Calu3 (cell line): Measurements from ENCODE around the gene CALHM2. TPM values are rescaled to one million over a fixed set of nuclear protein-coding genes. Genes with fewer than 3 reads are reported as not detected.
A peak's percentile ranks its signal among the peaks of the same experiment; 100 is the strongest.
"Not testable (repeated sequence)": the region's sequence is repeated elsewhere in the genome, so short reads cannot be mapped to it uniquely, and the experiment has no call there.

Source experiments
- BruUV-seq: library from RNA; stranded (reverse); fragments of 400-500 nt; replicated peaks from 2 replicates; lab custom pipeline; 2021; lab: Mats Ljungman, UMichigan
- CTCF ChIA-PET: fragments of 300-600 bp; sonication (Branson Sonifier 250); formaldehyde crosslinking; loops from one replicate; lab custom pipeline; 2022; ENCODE audit warnings: antibody characterized with exemption; lab: Charles Lee
- DNase-seq: peaks from one replicate; pipeline ENCODE4 v3.0.0; 2022
- H3K27ac Mint-ChIP-seq: one replicate; pipeline ENCODE4 v1.8.0; 2022; ENCODE audit warnings: mixed read lengths; ENCODE audit not compliant: unreplicated experiment
- H3K27me3 Mint-ChIP-seq: one replicate; pipeline ENCODE4 v1.8.0; 2022; ENCODE audit warnings: mixed read lengths; ENCODE audit not compliant: unreplicated experiment
- H3K36me3 Mint-ChIP-seq: one replicate; pipeline ENCODE4 v1.8.0; 2022; ENCODE audit warnings: mild to moderate bottlenecking, moderate library complexity, mixed read lengths; ENCODE audit not compliant: insufficient read depth, unreplicated experiment
- H3K4me1 Mint-ChIP-seq: one replicate; pipeline ENCODE4 v1.8.0; 2022; ENCODE audit warnings: mild to moderate bottlenecking, low read depth, mixed read lengths; ENCODE audit not compliant: unreplicated experiment
- H3K4me3 Mint-ChIP-seq: one replicate; pipeline ENCODE4 v1.8.0; 2022; ENCODE audit warnings: mild to moderate bottlenecking, low read depth, moderate library complexity, mixed read lengths; ENCODE audit not compliant: unreplicated experiment
- H3K9me3 Mint-ChIP-seq: one replicate; pipeline ENCODE4 v1.8.0; 2022; ENCODE audit warnings: low read depth, mixed read lengths; ENCODE audit not compliant: unreplicated experiment
- CTCF ChIP-seq: fragments of 200-600 bp; IDR thresholded peaks from one replicate; pipeline ENCODE4 v1.8.0; 2022; ENCODE audit warnings: antibody characterized with exemption; ENCODE audit not compliant: unreplicated experiment
- intact Hi-C: fragments of 100-400 bp; cut with micrococcal nuclease; formaldehyde crosslinking; loops from one replicate; pipeline ENCODE4 v1.10.0; 2022; ENCODE audit not compliant: unreplicated experiment
- total RNA-seq: library from RNA; stranded (reverse); gene quantifications from 2 replicates; pipeline ENCODE4 v1.2.3, GENCODE V29; 2022

Gene CALHM2
- total RNA-seq, 1 experiment from 2014 or later, result 0.45 TPM

- Mint-ChIP-seq H3K4me3 (no peak overlapping the region), H3K27ac (no peak overlapping the region), H3K36me3 (no peaks in the 10 kb centered on the region), H3K9me3 (no peaks in the 10 kb centered on the region), H3K27me3 (peaks cover 28% of the 10 kb centered on the region), H3K4me1 (peaks cover 13% of the 10 kb centered on the region)
- no peak for DNase-seq
- intact Hi-C loops, result loop anchor here (10.0 kb wide), 1 partner anchor 107 kb away; no protein-coding TSS in a partner anchor
- CTCF ChIA-PET, result no interaction called here
- no peak for TF ChIP-seq CTCF
- BruUV-seq, result no TSS peak
These were observed 35.2 kb upstream of the CALHM2 start for GRCh38 chr10:103487410-103487708.

GRCh38 chr10:103486635-103487409 lies 34.7 kb upstream of the CALHM2 start:
- not testable (repeated sequence) for H3K4me1 Mint-ChIP-seq, BruUV-seq, H3K4me3 Mint-ChIP-seq, H3K9me3 Mint-ChIP-seq, DNase-seq, H3K36me3 Mint-ChIP-seq, H3K27ac Mint-ChIP-seq
- intact Hi-C loops, result loop anchor here (1.0 to 10.0 kb wide), 2 partner anchors 70 to 108 kb away; no protein-coding TSS in a partner anchor
- CTCF ChIA-PET, result interaction anchor here (0.6 kb wide), 1 partner anchor 134 kb away, joined by 4 read pairs; no protein-coding TSS in a partner anchor
- H3K27me3 Mint-ChIP-seq, result peaks cover 23% of the 10 kb centered on the region

- peak; percentile 51 for TF ChIP-seq CTCF
- H3K36me3 Mint-ChIP-seq, result no peaks in the 10 kb centered on the region
- no peak overlapping the region for H3K27ac Mint-ChIP-seq
- no peak overlapping the region for H3K4me3 Mint-ChIP-seq
- peaks cover 10% of the 10 kb centered on the region for H3K4me1 Mint-ChIP-seq
- BruUV-seq, result no TSS peak
- intact Hi-C loops, result loop anchor here (10.0 kb wide), 1 partner anchor 113 kb away; no protein-coding TSS in a partner anchor
- H3K27me3 Mint-ChIP-seq, result no peaks in the 10 kb centered on the region
- peak; percentile 36 for DNase-seq
- CTCF ChIA-PET, result no interaction called here
- no peaks in the 10 kb centered on the region for H3K9me3 Mint-ChIP-seq
These were observed 29.9 kb upstream of the CALHM2 start for GRCh38 chr10:103481974-103482531.

GRCh38 chr10:103480521-103480920 lies 28.4 kb upstream of the CALHM2 start:
- BruUV-seq, result no TSS peak
- Mint-ChIP-seq H3K36me3 (no peaks in the 10 kb centered on the region), H3K4me3 (no peak overlapping the region), H3K27ac (no peak overlapping the region), H3K4me1 (peaks cover 10% of the 10 kb centered on the region), H3K9me3 (no peaks in the 10 kb centered on the region), H3K27me3 (no peaks in the 10 kb centered on the region)
- no peak for DNase-seq
- intact Hi-C loops, result loop anchor here (10.0 kb wide), 1 partner anchor 114 kb away; no protein-coding TSS in a partner anchor
- TF ChIP-seq CTCF, result no peak
- CTCF ChIA-PET, result no interaction called here

- Mint-ChIP-seq H3K36me3 (no peaks in the 10 kb centered on the region), H3K9me3 (no peaks in the 10 kb centered on the region), H3K4me3 (no peak within 1 kb of the TSS), H3K27me3 (no peaks in the 10 kb centered on the region), H3K27ac (no peak within 1 kb of the TSS), H3K4me1 (peaks cover 10% of the 10 kb centered on the region)
- no peak for TF ChIP-seq CTCF
- no TSS peak for BruUV-seq
- intact Hi-C loops, result no loop called here
- CTCF ChIA-PET, result no interaction called here
- DNase-seq, result peak; percentile 60
These were observed 27.0 kb upstream of the CALHM2 start, which contains the start of gene CALHM3 for GRCh38 chr10:103479135-103479534. Gene CALHM3, minus strand, starts transcription at chr10:103479240. Its CDS starts 208 bp downstream, at chr10:103479032.
